ENCODE data around the gene CDNF. TPM values are rescaled to one million over a fixed set of nuclear protein-coding genes. Genes with fewer than 3 reads are reported as not detected.

Gene CDNF
- total and polyA plus RNA-seq, 2 experiments from 2014 or later = 2.4 to 7.6 TPM

DNA sequence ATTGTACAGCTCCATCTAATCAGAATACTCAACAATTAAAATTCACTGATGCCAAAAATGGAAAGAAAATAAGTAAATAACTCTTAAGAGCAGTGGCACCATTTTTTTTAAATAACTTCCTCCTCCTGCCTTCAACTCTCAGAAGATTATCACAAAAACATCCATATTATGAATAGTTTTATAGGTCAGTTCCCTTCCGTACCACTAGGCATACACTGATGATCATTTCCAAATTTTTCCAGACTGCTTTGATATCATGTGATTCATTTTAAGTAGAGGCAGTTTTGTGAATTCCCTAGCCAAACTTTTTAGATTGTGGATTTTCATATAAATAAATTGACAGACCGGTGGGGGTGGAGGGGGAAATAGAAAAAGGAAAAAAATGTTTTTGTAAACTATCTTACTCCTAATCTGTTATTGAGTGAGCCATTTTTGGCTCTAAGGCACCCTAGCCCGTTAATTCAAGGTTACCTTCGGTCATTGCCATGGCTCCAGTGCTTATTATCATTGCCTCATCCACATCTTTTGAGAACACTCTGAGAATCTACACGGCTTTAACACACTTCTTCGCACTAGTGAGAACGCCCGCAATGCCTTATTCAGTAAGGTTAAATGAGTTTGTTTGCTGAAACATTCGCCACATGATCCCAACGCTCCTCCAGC lies 64.2 kb downstream of the CDNF start:
- Histone ChIP-seq H3K9me3 (ENCODE audit: low read depth) (no peaks in the 10 kb centered on the region), H3K4me3 (no peak overlapping the region), H4K20me1 (ENCODE audit: insufficient read depth, poor library complexity, severe bottlenecking) (no peaks in the 10 kb centered on the region), H3K27me3 (no peaks in the 10 kb centered on the region), H3K9me2 (replicated peaks; ENCODE audit: insufficient read depth) (no peaks in the 10 kb centered on the region), H3K4me2 (no peak overlapping the region), H3K36me3 (replicated peaks; ENCODE audit: insufficient read depth, low read depth) (no peaks in the 10 kb centered on the region), H3K4me1 (ENCODE audit: insufficient read depth) (no peaks in the 10 kb centered on the region), H3K27ac (no peak overlapping the region), H2AFZ (no peak overlapping the region), H3K79me2 (no peaks in the 10 kb centered on the region)
- no peak for DNase-seq (ENCODE audit: low spot score)
- TF ChIP-seq EZH2 (IDR thresholded peaks at IDR 0.05; ENCODE audit: borderline replicate concordance) = no peak
- TF ChIP-seq, protein P1, sequence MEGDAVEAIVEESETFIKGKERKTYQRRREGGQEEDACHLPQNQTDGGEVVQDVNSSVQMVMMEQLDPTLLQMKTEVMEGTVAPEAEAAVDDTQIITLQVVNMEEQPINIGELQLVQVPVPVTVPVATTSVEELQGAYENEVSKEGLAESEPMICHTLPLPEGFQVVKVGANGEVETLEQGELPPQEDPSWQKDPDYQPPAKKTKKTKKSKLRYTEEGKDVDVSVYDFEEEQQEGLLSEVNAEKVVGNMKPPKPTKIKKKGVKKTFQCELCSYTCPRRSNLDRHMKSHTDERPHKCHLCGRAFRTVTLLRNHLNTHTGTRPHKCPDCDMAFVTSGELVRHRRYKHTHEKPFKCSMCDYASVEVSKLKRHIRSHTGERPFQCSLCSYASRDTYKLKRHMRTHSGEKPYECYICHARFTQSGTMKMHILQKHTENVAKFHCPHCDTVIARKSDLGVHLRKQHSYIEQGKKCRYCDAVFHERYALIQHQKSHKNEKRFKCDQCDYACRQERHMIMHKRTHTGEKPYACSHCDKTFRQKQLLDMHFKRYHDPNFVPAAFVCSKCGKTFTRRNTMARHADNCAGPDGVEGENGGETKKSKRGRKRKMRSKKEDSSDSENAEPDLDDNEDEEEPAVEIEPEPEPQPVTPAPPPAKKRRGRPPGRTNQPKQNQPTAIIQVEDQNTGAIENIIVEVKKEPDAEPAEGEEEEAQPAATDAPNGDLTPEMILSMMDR (IDR thresholded peaks at IDR 0.05; ENCODE audit: poor library complexity) = no peak
- no peak for TF ChIP-seq EZH2phosphoT487 (IDR thresholded peaks at IDR 0.05; ENCODE audit: low read depth, severe bottlenecking, unreplicated experiment)
- 95% methylated on average over 10 of the region's 10 CpGs for WGBS (ENCODE audit: low lambda C conversion rate, missing lambda C conversion rate)

DNA sequence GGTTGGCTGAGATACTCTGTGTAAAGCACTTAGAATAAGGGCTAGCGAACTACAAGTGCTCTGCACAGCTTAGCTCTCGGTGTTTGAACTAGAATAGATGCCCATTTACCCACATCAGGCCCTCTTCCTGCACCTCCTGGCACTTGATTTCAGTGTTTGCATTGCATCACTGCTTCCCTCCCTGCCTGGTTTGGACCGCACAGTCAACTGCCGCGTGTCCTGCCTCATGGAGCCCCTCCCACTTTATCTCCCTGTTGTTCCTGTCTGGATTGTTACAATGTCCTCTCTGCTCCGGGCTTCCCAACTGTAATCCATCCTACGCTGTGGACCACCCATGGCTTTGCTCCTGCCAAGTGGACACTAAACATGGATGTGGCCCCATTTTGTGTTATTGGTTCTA lies 65.4 kb downstream of the CDNF start:
- Histone ChIP-seq H3K27ac (no peak overlapping the region), H3K9me2 (replicated peaks; ENCODE audit: insufficient read depth) (no peaks in the 10 kb centered on the region), H3K4me2 (no peak overlapping the region), H3K27me3 (no peaks in the 10 kb centered on the region), H3K9me3 (ENCODE audit: low read depth) (no peaks in the 10 kb centered on the region), H3K4me3 (no peak overlapping the region), H3K79me2 (no peaks in the 10 kb centered on the region), H4K20me1 (ENCODE audit: insufficient read depth, poor library complexity, severe bottlenecking) (no peaks in the 10 kb centered on the region), H3K36me3 (replicated peaks; ENCODE audit: insufficient read depth, low read depth) (no peaks in the 10 kb centered on the region), H3K4me1 (ENCODE audit: insufficient read depth) (no peaks in the 10 kb centered on the region), H2AFZ (no peak overlapping the region)
- no peak for DNase-seq (ENCODE audit: low spot score)
- TF ChIP-seq EZH2phosphoT487 (IDR thresholded peaks at IDR 0.05; ENCODE audit: low read depth, severe bottlenecking, unreplicated experiment) = no peak
- TF ChIP-seq EZH2 (IDR thresholded peaks at IDR 0.05; ENCODE audit: borderline replicate concordance) = no peak
- TF ChIP-seq, protein P1 (IDR thresholded peaks at IDR 0.05; ENCODE audit: poor library complexity) = no peak
- 74% methylated on average over 7 of the region's 7 CpGs for WGBS (ENCODE audit: low lambda C conversion rate, missing lambda C conversion rate)

DNA sequence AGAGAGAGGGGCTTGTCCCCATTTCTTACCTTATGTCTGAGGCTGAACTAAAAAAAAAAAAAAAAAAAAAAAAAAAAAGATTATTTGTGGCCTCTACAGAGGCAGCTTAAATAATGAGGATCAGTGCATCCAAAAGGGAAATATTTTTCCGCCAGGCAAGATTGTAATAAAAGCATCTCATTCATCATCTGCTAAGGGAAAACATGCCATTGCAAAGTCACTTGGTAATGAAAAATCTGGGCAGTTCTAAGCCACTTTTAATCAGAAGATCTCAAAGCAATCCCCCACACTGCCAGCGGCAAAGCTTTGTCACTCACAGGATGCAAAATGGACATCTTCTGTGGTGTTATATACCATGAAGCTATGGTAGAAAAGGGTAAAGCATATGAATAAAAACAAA lies 66.9 kb downstream of the CDNF start:
- Histone ChIP-seq H3K79me2 (no peaks in the 10 kb centered on the region), H3K36me3 (replicated peaks; ENCODE audit: insufficient read depth, low read depth) (no peaks in the 10 kb centered on the region), H3K4me2 (no peak overlapping the region), H3K9me3 (ENCODE audit: low read depth) (no peaks in the 10 kb centered on the region), H2AFZ (no peak overlapping the region), H3K9me2 (replicated peaks; ENCODE audit: insufficient read depth) (no peaks in the 10 kb centered on the region), H3K4me3 (no peak overlapping the region), H3K27ac (no peak overlapping the region), H3K27me3 (no peaks in the 10 kb centered on the region), H4K20me1 (ENCODE audit: insufficient read depth, poor library complexity, severe bottlenecking) (no peaks in the 10 kb centered on the region), H3K4me1 (ENCODE audit: insufficient read depth) (no peaks in the 10 kb centered on the region)
- TF ChIP-seq, protein P1 (IDR thresholded peaks at IDR 0.05; ENCODE audit: poor library complexity) = no peak
- TF ChIP-seq EZH2 (IDR thresholded peaks at IDR 0.05; ENCODE audit: borderline replicate concordance) (no peak), EZH2phosphoT487 (IDR thresholded peaks at IDR 0.05; ENCODE audit: low read depth, severe bottlenecking, unreplicated experiment) (no peak)
- 94% methylated on average over 2 of the region's 2 CpGs for WGBS (ENCODE audit: low lambda C conversion rate, missing lambda C conversion rate)
- DNase-seq (ENCODE audit: low spot score) = no peak

Other genes with a start within 250 kb of the CDNF start
- 84.8 and 85.5 TPM in 2 replicates for gene FAM107B, start 63.1 kb downstream of the CDNF start, total RNA-seq
- 73.3 and 85.9 TPM in 2 replicates for gene FAM107B, start 63.1 kb downstream of the CDNF start, polyA plus RNA-seq
- gene HSPA14, start 269 bp upstream of the CDNF start, total RNA-seq = 12.8 and 20.2 TPM in 2 replicates
- gene HSPA14, start 269 bp upstream of the CDNF start, polyA plus RNA-seq = 9.9 and 13.8 TPM in 2 replicates
- gene MSANTD7, start 269 bp upstream of the CDNF start, total RNA-seq = 13.3 and 14.0 TPM in 2 replicates
- 9.2 and 11.6 TPM in 2 replicates for gene MSANTD7, start 269 bp upstream of the CDNF start, polyA plus RNA-seq
- 15.5 and 19.9 TPM in 2 replicates for gene SUV39H2, start 40.8 kb upstream of the CDNF start, total RNA-seq
- 8.0 and 8.6 TPM in 2 replicates for gene SUV39H2, start 40.8 kb upstream of the CDNF start, polyA plus RNA-seq
- 7.8 and 11.8 TPM in 2 replicates for gene DCLRE1C, start 116.1 kb upstream of the CDNF start, total RNA-seq
- 7.9 and 8.0 TPM in 2 replicates for gene DCLRE1C, start 116.1 kb upstream of the CDNF start, polyA plus RNA-seq
- gene MEIG1, start 121.4 kb upstream of the CDNF start, total RNA-seq = not detected in 2 replicates
- gene MEIG1, start 121.4 kb upstream of the CDNF start, polyA plus RNA-seq = 0.27 and 2.1 TPM in 2 replicates
- gene OLAH, start 205.9 kb upstream of the CDNF start, total RNA-seq = not detected in 2 replicates
- gene OLAH, start 205.9 kb upstream of the CDNF start, polyA plus RNA-seq = not detected in 2 replicates

Measured in hepatocyte (in vitro differentiated cells).